AG10803 (cell line): Measurements from ENCODE around the gene C16orf95.
A peak's percentile ranks its signal among the peaks of the same experiment; 100 is the strongest.

ENCODE experiments used
- DNase-seq: peaks from one replicate; pipeline ENCODE4 v3.0.0; 2010; ENCODE audit warnings: low read depth
- H3K4me3 ChIP-seq: 2 replicates; pipeline ENCODE4 v1.5.1; 2011; ENCODE audit warnings: mild to moderate bottlenecking, low read length, control low read depth
- TF ChIP-seq, protein P1 (sequence below): conservative IDR thresholded peaks from 2 replicates; pipeline ENCODE4 v1.5.1; 2011; ENCODE audit warnings: mild to moderate bottlenecking, low read length, control low read depth, inconsistent platforms

Gene C16orf95

GRCh38 chr16:87352818-87353217 lies 35.6 kb upstream of the C16orf95 start:
- TF ChIP-seq, protein P1, sequence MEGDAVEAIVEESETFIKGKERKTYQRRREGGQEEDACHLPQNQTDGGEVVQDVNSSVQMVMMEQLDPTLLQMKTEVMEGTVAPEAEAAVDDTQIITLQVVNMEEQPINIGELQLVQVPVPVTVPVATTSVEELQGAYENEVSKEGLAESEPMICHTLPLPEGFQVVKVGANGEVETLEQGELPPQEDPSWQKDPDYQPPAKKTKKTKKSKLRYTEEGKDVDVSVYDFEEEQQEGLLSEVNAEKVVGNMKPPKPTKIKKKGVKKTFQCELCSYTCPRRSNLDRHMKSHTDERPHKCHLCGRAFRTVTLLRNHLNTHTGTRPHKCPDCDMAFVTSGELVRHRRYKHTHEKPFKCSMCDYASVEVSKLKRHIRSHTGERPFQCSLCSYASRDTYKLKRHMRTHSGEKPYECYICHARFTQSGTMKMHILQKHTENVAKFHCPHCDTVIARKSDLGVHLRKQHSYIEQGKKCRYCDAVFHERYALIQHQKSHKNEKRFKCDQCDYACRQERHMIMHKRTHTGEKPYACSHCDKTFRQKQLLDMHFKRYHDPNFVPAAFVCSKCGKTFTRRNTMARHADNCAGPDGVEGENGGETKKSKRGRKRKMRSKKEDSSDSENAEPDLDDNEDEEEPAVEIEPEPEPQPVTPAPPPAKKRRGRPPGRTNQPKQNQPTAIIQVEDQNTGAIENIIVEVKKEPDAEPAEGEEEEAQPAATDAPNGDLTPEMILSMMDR: no peak
- H3K4me3 ChIP-seq: no peak overlapping the region
- no peak for DNase-seq

DNA sequence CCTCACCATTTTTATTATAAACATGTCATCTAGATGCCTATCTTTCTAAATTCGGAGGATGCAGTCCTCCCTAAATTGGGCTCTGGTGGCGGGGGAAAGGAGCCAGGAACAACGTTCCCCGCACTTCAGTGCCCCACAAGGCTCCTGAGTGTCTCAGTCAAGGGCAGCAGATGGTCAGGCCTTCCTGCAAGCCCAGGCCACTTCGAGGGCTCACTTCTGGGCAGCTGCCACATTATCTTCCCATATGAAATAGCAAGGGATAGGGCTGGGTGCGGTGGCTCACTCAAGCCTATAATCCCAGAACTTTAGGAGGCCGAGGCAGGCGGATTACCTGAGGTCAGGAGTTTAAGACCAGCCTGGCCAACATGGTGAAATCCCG lies 34.1 kb upstream of the C16orf95 start:
- TF ChIP-seq, protein P1: no peak
- peak; percentile 14 for DNase-seq
- no peak overlapping the region; the same call in 1 of the 2 replicates for H3K4me3 ChIP-seq

DNA sequence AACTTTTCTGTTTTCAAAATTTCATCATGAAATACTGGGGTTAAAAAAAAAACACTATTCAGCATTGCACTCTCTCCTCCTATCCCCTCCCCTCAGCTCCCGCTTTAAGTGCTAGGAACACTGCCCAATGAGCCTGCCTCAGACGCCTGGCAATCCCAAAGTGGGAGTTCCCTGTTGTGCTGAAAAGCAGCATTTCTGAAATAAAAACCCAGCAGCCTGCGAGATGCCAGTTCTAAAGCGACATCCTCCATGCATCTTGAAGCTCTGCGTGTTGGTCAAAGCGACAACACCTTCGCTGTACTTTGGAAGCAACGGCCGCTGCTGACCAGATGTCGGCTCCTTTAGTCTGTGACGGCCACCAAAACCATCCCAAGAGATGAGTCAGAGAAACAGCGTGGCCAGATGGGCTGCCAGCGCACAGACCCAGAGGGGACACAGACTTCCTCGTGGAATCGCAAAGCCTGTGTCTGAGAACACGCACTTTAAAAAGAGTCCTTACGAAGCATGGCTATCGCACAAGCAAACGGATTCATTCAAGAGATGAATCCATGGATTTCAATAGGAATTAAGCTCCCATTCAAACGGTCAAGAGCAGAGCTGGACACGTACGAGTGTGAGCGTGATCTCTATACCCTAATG lies 33.6 kb upstream of the C16orf95 start:
- TF ChIP-seq, protein P1: no peak
- peak; percentile 53 for DNase-seq
- peak overlapping the region; percentile 34 for H3K4me3 ChIP-seq

DNA sequence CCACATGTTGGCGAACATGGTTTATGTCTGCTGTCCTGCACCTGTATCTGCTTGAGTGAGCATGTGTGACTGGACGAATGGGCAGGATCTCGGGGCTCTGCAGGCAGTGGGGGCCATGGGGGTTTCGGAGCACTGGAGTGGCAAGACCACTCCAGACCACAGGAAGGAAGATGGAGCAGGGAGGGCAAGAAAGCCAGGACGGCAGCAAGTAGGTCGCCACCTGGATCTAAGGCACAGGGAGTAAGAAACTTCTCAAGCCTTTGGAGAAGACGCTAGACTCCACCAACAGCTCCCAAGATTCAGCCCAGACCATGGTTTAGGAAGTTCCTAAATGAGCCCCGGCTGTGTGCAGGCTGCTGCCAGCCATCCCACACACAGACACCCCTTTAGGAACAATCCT lies 32.8 kb upstream of the C16orf95 start:
- TF ChIP-seq, protein P1: no peak

DNA sequence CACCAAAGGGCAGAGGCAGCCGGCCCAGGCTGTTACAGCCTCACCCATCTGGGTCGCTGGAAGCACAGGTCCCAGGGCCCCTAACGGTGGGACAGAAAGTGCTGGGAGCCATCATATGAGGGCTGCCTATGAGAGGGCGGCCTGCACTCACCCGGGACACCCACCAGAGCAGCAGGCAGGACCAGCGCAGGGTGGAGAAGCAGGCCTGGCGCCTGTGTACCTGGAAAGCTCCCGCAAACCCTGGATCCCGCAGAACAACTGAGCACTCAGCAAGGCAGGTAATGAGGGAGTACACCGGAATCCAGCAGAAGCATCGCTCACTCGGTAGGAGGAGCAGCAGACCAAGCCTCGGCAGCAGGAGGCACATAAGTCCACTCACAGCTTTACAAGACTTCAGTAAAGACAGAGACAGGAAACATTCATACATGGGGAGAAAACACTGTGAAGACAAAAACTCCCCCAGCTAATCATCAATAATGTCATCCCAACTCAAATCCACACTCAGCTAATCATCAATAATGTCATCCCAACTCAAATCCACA lies 31.5 kb upstream of the C16orf95 start:
- DNase-seq: no peak
- TF ChIP-seq, protein P1: no peak
- H3K4me3 ChIP-seq: no peak overlapping the region

More for the DNA sequence above, 32.8 kb upstream of the C16orf95 start:
- no peak overlapping the region for H3K4me3 ChIP-seq
- no peak for DNase-seq

GRCh38 chr16:87347932-87348615 lies 30.9 kb upstream of the C16orf95 start:
- TF ChIP-seq, protein P1: no peak
- no peak overlapping the region for H3K4me3 ChIP-seq
- no peak for DNase-seq
